GM19452 (cell line): ENCODE measurements around the gene EBLN2.
"Not testable (repeated sequence)": the region's sequence is repeated elsewhere in the genome, so short reads cannot be mapped to it uniquely, and the experiment has no call there.

Source experiments
- ATAC-seq: cut with Tn5 transposase; IDR thresholded peaks from one replicate; pipeline ENCODE4 v1.9.1; 2021; ENCODE audit not compliant: unreplicated experiment

Gene EBLN2

GRCh38 chr3:73056845-73057150 lies 4.7 kb upstream of the EBLN2 start:
- no peak for ATAC-seq

- no peak for ATAC-seq
Observed at GRCh38 chr3:73060302-73060723, 1.1 kb upstream of the EBLN2 start.

GRCh38 chr3:73066243-73066642 lies 4.8 kb downstream of the EBLN2 start:
- not testable (repeated sequence) for ATAC-seq

- ATAC-seq = no peak
Observed at GRCh38 chr3:73068419-73068818, 7.0 kb downstream of the EBLN2 start.

GRCh38 chr3:73069187-73069586 lies 7.7 kb downstream of the EBLN2 start:
- ATAC-seq = no peak

GRCh38 chr3:73069775-73070444 lies 8.5 kb downstream of the EBLN2 start:
- ATAC-seq = no peak

GRCh38 chr3:73070675-73071575 lies 9.5 kb downstream of the EBLN2 start:
- no peak for ATAC-seq

GRCh38 chr3:73071952-73072351 lies 10.5 kb downstream of the EBLN2 start:
- no peak for ATAC-seq

GRCh38 chr3:73072634-73073033 lies 11.2 kb downstream of the EBLN2 start:
- no peak for ATAC-seq

- no peak for ATAC-seq
Observed at GRCh38 chr3:73073091-73073707, 11.7 kb downstream of the EBLN2 start.

- no peak for ATAC-seq
Observed at GRCh38 chr3:73074781-73075180, 13.3 kb downstream of the EBLN2 start.

- ATAC-seq = no peak
Observed at GRCh38 chr3:73080216-73080966, 18.9 kb downstream of the EBLN2 start.

GRCh38 chr3:73081140-73081539 lies 19.7 kb downstream of the EBLN2 start:
- no peak for ATAC-seq

GRCh38 chr3:73084170-73084569 lies 22.7 kb downstream of the EBLN2 start:
- ATAC-seq = no peak

GRCh38 chr3:73086071-73086494 lies 24.6 kb downstream of the EBLN2 start:
- no peak for ATAC-seq

GRCh38 chr3:73094129-73094528 lies 32.7 kb downstream of the EBLN2 start:
- no peak for ATAC-seq

GRCh38 chr3:73094951-73095350 lies 33.5 kb downstream of the EBLN2 start:
- no peak for ATAC-seq

- no peak for ATAC-seq
Observed at GRCh38 chr3:73096169-73096568, 34.7 kb downstream of the EBLN2 start.

- ATAC-seq = no peak
Observed at GRCh38 chr3:73098026-73098425, 36.6 kb downstream of the EBLN2 start.

GRCh38 chr3:73098873-73099272 lies 37.4 kb downstream of the EBLN2 start:
- ATAC-seq = no peak
